Activated naive CD4-positive, alpha-beta T cell treated with anti-CD3 and anti-CD28 coated beads, Interleukin-2, amount 50 U/mL, for 24 hours (primary cell): ENCODE measurements around the gene SGMS1.
"Not testable (repeated sequence)": the region's sequence is repeated elsewhere in the genome, so short reads cannot be mapped to it uniquely, and the experiment has no call there.

ENCODE experiments used
- H3K27ac Mint-ChIP-seq: one replicate; pipeline ENCODE4 v1.8.0; 2021; ENCODE audit warnings: mild to moderate bottlenecking, mixed read lengths
- H3K27me3 Mint-ChIP-seq: one replicate; pipeline ENCODE4 v1.8.0; 2021; ENCODE audit warnings: mixed read lengths
- H3K36me3 Mint-ChIP-seq: one replicate; pipeline ENCODE4 v1.8.0; 2021; ENCODE audit warnings: mixed read lengths
- H3K4me1 Mint-ChIP-seq: one replicate; pipeline ENCODE4 v1.8.0; 2021; ENCODE audit warnings: mixed read lengths
- H3K4me3 Mint-ChIP-seq: one replicate; pipeline ENCODE4 v1.8.0; 2021; ENCODE audit warnings: mild to moderate bottlenecking, mixed read lengths
- H3K9me3 Mint-ChIP-seq: one replicate; pipeline ENCODE4 v1.8.0; 2021; ENCODE audit warnings: mixed read lengths

Gene SGMS1

DNA sequence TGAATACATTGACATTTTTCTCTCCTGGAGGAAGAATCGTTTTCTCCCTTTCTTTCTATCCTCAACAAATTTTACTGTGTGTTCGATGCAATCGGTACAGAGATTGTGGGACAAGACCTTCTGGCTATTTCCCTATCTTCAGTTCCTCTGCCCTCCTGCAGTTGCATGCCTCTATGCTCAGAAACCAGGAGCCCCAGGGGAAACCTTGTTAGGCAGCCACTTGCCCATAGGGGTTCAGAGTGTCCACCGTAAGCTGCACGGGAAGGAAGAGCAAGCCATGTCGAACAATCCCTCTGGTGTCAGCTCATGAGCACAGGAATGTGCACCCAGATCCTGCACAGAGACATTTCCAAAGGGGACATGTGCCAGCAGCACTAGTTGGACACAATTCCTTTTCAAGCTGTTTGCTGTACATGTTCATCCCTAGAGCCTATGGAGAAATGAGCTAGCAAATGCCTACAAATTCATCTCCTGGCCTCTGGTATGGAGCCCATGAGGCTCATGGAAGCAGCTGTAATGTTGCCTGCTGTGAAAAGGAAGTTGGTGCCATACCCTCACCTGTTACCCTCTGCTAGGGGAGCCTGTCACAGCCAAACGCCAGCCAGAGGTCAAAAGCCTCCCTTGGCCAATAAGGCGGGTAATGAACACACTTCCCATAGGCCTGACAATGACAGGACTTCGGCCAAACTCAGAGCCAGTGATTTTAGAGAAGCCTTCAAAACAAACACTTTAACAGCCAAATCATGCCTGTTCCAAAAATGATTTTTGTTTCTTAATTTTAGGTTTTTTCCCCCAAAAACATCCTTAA, 336.6 kb downstream of the SGMS1 start:
- no peaks in the 10 kb centered on the region for H3K36me3 Mint-ChIP-seq
- no peaks in the 10 kb centered on the region for H3K4me1 Mint-ChIP-seq
- peak overlapping the region; percentile 19 for H3K27ac Mint-ChIP-seq
- H3K9me3 Mint-ChIP-seq = no peaks in the 10 kb centered on the region
- peaks cover 8% of the 10 kb centered on the region for H3K27me3 Mint-ChIP-seq
- no peak overlapping the region for H3K4me3 Mint-ChIP-seq

DNA sequence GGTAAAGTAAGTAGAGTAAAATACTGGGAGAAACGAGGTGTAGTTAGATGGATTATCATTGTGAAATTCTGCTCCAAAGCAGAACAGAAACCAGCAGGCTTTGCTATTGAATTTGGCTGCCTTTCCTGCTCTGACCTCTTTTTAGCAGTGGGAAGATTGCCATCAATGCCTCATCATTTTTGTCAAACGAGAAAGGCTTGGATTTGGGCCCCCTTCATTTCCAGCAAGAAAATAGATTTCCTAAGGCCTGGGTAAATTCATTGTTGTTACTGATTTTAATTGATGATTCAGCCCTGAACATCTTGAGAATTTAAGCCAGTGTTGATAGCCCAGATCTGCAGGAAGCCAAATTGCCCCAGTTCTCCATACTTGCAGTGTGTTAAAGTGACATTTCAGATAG, 337.2 kb downstream of the SGMS1 start:
- peaks cover 8% of the 10 kb centered on the region for H3K27me3 Mint-ChIP-seq

DNA sequence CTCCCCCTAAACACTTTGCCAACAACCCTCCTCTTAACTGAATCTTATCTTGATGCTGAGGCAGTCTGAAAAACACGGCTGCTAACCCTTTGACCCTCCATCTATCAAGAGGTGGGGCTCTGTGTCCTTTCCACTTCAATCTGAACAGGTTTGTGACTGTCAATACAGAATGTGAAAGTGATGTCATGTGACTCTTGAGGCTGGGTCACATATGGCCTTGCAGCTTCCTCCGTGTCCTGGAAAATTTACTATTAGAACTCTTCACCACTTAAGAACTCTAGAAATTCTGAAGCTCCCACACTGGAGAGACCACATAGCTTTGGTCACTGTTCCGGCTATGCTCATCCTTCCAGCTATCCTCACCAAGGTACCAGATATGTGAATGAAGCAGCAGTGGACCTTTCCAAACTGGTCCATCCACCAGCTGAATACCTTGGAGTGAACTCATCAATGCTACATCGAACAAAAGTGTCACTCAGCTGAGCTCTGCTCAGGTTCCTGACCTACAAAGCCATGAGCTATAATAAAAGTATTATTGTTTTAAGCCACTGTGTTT, 341.7 kb downstream of the SGMS1 start:
- no peaks in the 10 kb centered on the region for H3K9me3 Mint-ChIP-seq
- H3K36me3 Mint-ChIP-seq = no peaks in the 10 kb centered on the region
- H3K4me3 Mint-ChIP-seq = no peak overlapping the region
- H3K27me3 Mint-ChIP-seq = peaks cover 14% of the 10 kb centered on the region
- H3K27ac Mint-ChIP-seq = no peak overlapping the region
- no peaks in the 10 kb centered on the region for H3K4me1 Mint-ChIP-seq

More for the DNA sequence above, 337.2 kb downstream of the SGMS1 start:
- H3K27ac Mint-ChIP-seq = no peak overlapping the region
- no peak overlapping the region for H3K4me3 Mint-ChIP-seq
- no peaks in the 10 kb centered on the region for H3K4me1 Mint-ChIP-seq
- no peaks in the 10 kb centered on the region for H3K36me3 Mint-ChIP-seq
- H3K9me3 Mint-ChIP-seq = no peaks in the 10 kb centered on the region

- Mint-ChIP-seq H3K27me3 (peaks cover 20% of the 10 kb centered on the region), H3K4me1 (no peaks in the 10 kb centered on the region), H3K9me3 (no peaks in the 10 kb centered on the region), H3K27ac (no peak overlapping the region), H3K4me3 (no peak overlapping the region), H3K36me3 (no peaks in the 10 kb centered on the region)
Observed at GRCh38 chr10:50281210-50281966, 342.4 kb downstream of the SGMS1 start.

GRCh38 chr10:50280049-50280841, 343.5 kb downstream of the SGMS1 start:
- Mint-ChIP-seq H3K4me3 (no peak overlapping the region), H3K36me3 (no peaks in the 10 kb centered on the region), H3K27me3 (peaks cover 19% of the 10 kb centered on the region), H3K9me3 (no peaks in the 10 kb centered on the region), H3K4me1 (no peaks in the 10 kb centered on the region), H3K27ac (no peak overlapping the region)

DNA sequence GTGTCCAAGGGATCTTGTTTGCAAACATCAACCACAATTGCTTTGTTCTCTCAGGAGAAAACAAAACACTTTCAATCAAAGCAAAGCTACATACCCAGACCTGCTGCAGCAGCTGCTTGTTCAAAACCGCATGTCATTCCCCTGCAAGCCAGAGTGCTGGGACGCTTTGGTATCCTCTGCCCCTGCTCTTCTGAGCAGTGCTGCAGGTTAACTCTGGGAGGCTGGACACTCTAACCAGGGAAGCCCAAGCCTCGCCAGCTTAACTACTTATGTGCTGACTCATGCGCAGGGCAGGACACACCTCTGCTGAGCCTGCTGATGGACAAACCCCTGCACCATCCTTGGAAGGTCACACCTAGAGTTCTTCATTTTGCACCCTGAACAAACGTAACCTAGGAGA, 344.3 kb downstream of the SGMS1 start:
- Mint-ChIP-seq H3K36me3 (no peaks in the 10 kb centered on the region), H3K27ac (no peak overlapping the region), H3K9me3 (no peaks in the 10 kb centered on the region), H3K4me3 (no peak overlapping the region), H3K4me1 (no peaks in the 10 kb centered on the region), H3K27me3 (peaks cover 19% of the 10 kb centered on the region)

DNA sequence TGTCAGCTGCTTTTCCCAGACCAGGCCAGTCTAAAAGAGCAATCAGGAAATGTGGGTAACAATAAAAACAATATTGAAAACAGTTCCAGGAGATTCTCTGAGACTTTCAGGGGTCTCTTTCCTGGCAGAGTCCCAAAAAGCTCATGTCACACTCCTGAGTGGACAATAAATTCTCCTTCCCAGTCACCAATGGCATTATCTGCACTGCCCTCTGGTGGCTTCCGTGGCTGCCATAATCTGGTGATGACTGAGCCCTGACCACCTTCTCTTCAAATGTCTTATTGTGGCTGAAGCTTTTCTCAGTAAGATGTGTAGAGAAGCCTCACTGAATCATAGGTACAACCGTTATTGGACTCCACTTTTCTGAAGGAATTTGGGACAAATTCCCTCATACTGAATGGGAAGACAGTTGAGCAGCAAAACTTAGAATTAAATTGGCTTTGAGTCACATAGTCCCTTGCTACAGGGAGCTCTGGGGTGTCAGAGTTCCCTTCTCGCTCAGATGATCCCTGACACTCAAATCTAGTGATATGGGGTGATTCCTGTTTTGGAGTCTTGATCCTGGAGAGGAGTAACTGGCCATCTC, 348.0 kb downstream of the SGMS1 start:
- no peak overlapping the region for H3K27ac Mint-ChIP-seq
- H3K36me3 Mint-ChIP-seq = no peaks in the 10 kb centered on the region
- no peaks in the 10 kb centered on the region for H3K9me3 Mint-ChIP-seq
- peaks cover 12% of the 10 kb centered on the region for H3K27me3 Mint-ChIP-seq
- no peaks in the 10 kb centered on the region for H3K4me1 Mint-ChIP-seq
- no peak overlapping the region for H3K4me3 Mint-ChIP-seq

DNA sequence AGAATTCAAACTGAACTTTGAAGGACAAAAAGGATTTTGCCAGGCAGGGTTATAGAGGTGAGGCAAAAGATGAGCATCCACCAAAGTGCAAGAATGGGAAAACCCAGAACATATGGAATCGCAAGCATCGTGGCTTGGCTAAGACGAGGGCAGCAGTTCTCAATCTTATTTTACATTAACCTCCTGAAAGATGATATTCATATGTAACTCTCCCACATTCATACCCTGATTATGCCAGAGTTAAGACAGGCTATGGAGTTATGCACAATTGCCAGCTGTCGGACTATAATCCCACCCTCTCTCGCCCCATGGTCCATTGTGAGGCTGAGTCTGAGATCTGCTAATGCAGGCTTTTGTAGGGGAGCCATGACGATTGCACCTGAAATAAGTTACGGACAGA, 351.2 kb downstream of the SGMS1 start:
- H3K27ac Mint-ChIP-seq = no peak overlapping the region
- H3K36me3 Mint-ChIP-seq = no peaks in the 10 kb centered on the region
- H3K27me3 Mint-ChIP-seq = peaks cover 13% of the 10 kb centered on the region
- H3K9me3 Mint-ChIP-seq = no peaks in the 10 kb centered on the region
- no peak overlapping the region for H3K4me3 Mint-ChIP-seq
- no peaks in the 10 kb centered on the region for H3K4me1 Mint-ChIP-seq

- Mint-ChIP-seq H3K4me1 (no peaks in the 10 kb centered on the region), H3K27ac (no peak overlapping the region), H3K9me3 (no peaks in the 10 kb centered on the region), H3K27me3 (peaks cover 9% of the 10 kb centered on the region), H3K4me3 (no peak overlapping the region), H3K36me3 (no peaks in the 10 kb centered on the region)
Observed at GRCh38 chr10:50271564-50272250, 352.0 kb downstream of the SGMS1 start.

GRCh38 chr10:50267877-50268276, 355.9 kb downstream of the SGMS1 start:
- H3K9me3 Mint-ChIP-seq, H3K4me1 Mint-ChIP-seq, H3K27ac Mint-ChIP-seq, H3K36me3 Mint-ChIP-seq, H3K4me3 Mint-ChIP-seq: not testable (repeated sequence)
- H3K27me3 Mint-ChIP-seq = peaks cover 12% of the 10 kb centered on the region

DNA sequence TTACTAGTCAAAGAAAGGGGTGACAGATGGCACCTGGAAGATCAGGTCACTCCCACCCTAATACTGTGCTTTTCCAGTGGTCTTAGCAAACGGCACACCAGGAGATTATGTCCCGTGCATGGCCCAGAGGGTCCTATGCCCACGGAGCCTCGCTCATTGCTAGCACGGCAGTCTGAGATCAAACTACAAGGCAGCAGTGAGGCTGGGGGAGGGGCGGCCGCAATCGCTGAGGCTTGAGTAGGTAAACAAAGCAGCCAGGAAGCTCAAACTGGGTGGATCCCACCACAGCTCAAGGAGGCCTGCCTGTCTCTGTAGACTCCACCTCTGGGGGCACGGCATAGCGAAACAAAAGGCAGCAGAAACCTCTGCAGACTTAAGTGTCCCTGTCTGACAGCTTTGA, 361.1 kb downstream of the SGMS1 start:
- H3K27me3 Mint-ChIP-seq = peaks cover 25% of the 10 kb centered on the region
- not testable (repeated sequence) for H3K4me3 Mint-ChIP-seq, H3K4me1 Mint-ChIP-seq, H3K9me3 Mint-ChIP-seq, H3K36me3 Mint-ChIP-seq, H3K27ac Mint-ChIP-seq

- H3K36me3 Mint-ChIP-seq = no peaks in the 10 kb centered on the region
- H3K27me3 Mint-ChIP-seq = peaks cover 27% of the 10 kb centered on the region
- H3K4me1 Mint-ChIP-seq = no peaks in the 10 kb centered on the region
- no peak overlapping the region for H3K27ac Mint-ChIP-seq
- peaks cover 4% of the 10 kb centered on the region for H3K9me3 Mint-ChIP-seq
- no peak overlapping the region for H3K4me3 Mint-ChIP-seq
Observed at GRCh38 chr10:50260791-50261281, 362.9 kb downstream of the SGMS1 start.
